Cardiac septum (tissue), 1 donor: ENCODE results near the gene GLCCI1. TPM values are rescaled to one million over a fixed set of nuclear protein-coding genes. Genes with fewer than 3 reads are reported as not detected.
"Not testable (repeated sequence)": the region's sequence is repeated elsewhere in the genome, so short reads cannot be mapped to it uniquely, and the experiment has no call there.

Experiments
- DNase-seq: peaks from one replicate; pipeline ENCODE4 v3.0.0-alpha.2; 2020; ENCODE audit warnings: low spot score
- intact Hi-C: fragments of 100-400 bp; cut with DNase I; formaldehyde crosslinking; loops from one replicate; pipeline ENCODE4 v1.14.0; 2022
- total RNA-seq: library from RNA; stranded (reverse); fragmentation: NEBNext Ultra II Directional; extraction: Animal tissue kit (Norgen Biotek cat#: 25700); gene quantifications from one replicate; pipeline ENCODE4 v1.2.1, GENCODE V29; 2021
- donor health status: DM: no; HTN: no; CAD: no.

The GLCCI1 gene
- total RNA-seq, 1 donor from 2014 or later = 5.1 TPM

DNA sequence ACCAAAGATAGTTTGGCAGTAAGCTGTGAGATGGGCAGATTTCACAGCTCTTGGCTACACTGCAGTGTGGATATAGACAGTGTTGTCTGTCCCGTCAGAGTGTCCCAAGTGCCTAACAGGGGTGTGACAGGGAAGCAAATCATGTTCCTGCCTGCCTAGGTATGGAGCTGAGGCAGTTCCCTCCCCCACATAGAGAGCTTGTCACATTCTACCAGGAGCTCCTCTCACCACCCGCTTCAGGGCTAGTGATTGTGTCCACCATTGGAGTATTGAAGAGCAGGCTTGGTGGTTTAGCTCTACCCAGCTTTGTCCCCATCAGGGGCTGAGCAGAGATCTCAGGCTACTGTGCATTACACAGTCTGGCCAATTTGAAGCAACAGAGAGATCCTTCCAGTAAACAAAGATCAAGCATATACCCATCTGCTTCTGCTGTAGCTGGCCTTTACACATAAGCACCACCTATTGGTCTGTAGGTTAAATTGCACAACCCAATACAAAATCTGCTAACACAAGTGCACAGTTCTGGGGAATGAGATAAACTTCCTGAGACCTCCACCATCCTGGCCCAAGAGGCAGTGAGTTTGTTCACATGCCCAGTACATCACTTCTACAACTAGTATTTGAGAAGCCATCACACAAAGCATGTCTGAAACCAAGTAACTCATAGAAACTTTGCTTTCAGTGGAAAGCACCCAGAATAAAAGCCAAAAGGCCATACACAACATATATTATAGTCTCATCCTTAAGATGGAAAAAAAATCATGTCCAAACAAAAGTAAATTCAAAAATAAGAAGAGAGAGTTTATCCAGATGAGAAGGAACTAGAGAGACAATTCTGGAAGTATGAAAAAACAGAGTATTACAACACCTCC lies 67.3 kb downstream of the GLCCI1 start:
- intact Hi-C loops = no loop called here
- no peak for DNase-seq

DNA sequence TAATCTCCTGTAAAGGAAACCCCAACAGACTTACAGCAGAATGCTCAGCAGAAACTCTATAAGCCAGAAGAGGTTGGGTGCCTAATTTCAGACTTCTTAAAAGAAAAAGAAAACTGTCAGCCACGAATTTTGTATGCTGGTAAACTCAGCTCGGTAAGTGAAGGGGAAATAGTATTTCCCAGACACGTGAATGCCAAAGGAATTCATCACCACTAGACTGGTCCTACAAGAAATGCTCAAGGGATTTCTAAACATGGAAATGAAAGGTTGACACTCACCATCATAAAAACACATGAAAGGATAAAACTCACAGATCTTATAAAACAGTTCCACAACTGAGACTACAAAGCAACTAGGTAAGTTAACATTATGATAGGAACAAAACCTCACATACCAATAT lies 68.6 kb downstream of the GLCCI1 start:
- DNase-seq = no peak
- intact Hi-C loops = no loop called here

DNA sequence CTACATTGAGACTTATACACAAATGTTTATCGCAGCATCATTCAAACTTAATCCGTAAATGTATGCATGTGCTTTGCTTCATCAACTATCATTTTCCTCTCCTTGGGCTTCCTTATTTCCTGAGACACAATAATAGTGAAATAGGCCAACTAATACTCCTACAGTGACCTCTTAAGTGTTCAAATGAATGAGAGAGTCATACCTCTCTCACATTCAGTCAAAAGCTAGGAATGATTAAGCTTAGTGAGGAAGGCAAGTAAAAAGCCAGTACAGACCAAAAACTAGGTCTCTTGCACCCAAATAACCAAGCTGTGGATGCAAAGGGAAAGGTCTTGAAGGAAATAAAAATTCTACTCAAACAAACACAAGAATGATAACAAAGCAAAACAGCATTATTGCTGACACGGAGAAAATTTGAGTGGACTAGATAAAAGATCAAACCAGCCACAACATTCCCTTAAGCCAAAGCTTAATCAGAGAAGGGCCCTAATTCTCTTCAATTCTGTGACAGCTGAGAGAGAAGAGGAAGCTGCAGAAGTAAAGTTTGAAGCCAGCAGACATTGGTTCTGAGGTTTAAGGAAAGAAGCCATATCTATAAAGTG lies 72.3 kb downstream of the GLCCI1 start:
- DNase-seq = no peak
- intact Hi-C loops = no loop called here

DNA sequence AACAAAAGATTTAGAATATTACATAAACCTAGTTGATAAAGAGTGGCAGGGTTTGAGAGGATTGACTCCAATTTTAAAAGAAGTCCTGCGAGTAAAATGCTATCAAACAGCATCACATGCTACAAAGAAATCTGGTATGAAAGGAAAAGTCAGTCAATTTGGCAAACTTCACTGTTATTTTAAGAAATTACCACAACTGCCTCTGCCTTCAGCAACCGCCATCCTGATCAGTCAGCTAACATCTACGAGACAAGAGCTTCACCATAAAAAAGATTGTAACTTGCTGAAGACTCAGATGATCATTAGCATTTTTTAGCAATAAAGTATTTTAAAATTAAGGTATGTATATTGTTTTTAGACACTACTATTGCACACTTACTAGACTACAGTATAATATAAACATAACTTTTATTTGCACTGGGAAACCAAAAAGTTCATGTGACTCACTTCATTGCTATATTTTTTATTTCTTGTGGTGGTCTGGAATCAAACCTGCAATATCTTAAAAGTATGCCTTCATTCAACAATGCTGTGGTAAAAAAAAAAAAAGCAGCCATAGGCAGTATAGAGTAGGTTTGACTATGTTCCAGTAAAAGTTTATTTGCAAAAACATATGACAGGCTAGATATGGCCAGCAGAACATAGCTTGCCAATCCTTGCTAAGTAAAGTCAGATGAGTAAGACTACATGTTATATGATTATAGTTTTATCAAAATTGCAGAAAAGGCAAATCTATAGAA lies 74.4 kb downstream of the GLCCI1 start:
- intact Hi-C loops = no loop called here
- no peak for DNase-seq

DNA sequence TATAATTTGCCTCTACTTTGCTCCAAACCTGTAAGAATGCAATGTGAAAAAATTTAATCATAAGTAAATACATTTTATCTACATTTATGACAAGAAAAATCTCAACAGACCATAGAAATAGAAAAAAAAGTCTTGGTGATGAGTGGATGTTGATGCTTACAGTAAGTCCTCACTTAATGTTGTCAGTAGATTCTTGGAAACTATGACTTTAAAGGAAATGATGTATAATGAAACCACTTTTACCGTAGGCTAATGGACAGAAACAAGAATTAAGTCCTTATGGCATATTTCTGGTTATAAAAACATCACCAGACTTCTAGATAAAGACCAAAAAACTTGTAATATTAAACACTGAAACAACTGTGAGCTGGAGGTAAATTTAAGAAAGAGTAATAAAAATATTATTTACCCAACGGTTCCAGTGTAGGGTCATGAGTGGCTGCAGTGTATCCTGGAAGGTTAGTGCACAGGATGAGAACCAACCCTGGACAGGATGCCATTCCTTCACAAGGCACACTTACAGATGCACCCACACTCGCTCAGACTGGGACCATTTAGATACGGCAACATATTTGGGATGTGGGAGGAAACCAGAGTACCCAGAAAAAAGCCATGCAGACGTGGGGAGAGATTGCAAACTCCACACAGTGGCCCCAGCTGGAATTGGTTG lies 76.3 kb downstream of the GLCCI1 start:
- intact Hi-C loops = no loop called here
- DNase-seq = no peak

DNA sequence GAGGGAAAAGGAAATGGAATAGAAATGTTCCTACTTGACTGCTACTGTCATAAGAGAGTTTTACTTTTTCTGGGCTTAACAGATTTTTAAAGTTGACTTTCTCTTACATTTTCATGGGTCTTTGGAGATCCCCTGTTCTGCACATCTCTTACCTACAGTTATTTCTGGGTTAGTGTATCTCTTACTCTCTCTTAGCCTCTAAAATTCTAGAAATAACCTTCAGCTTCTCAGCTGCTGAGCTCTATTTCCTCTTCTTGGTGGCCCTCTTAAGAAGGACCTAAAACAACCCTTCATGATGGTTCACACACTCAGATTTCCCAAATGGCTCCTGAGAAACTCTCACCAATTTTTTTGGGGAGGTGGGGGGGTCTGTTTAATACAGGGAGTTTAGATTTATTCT lies 79.5 kb downstream of the GLCCI1 start:
- DNase-seq, intact Hi-C loops: not testable (repeated sequence)

DNA sequence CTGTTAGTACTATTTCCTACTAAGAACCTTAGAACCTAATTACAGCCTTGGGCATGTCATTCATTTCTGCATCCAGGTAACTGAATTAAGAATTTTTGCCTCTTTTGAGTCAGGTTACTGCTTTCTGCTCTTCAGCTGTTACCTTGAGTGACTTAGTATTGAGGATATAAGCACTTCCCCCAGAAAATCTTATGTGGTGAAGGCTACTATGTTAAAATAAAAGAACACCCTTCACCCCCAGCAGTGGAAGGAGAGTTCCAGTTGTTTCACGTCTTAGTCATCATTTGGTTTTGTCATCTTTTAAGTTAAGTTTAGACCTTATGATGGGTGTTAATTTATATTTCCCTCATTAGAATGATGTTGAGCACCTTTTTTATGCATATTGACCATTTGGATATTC lies 82.8 kb downstream of the GLCCI1 start:
- intact Hi-C loops = no loop called here

DNA sequence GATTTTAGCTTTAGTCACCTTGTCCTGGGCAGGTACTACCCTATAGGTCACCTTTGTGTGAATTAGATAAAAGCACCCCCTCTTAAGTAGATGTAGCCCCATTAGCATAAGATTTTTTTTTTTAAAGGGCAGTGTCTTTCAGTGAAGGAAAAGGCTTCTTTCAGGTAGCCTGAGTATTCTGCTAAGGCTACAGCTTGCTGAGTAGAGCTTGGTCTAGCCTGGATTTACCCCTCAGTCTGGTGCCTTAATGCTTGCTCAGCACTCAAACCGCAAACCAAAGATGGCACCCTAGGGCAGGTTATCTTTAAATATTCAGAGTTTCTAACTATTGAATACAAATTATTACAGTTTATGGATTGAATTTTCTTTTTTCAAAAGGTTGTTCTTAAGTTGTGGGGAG lies 83.4 kb downstream of the GLCCI1 start:
- DNase-seq = no peak
- intact Hi-C loops = no loop called here

More for the DNA sequence above, 82.8 kb downstream of the GLCCI1 start:
- no peak for DNase-seq

DNA sequence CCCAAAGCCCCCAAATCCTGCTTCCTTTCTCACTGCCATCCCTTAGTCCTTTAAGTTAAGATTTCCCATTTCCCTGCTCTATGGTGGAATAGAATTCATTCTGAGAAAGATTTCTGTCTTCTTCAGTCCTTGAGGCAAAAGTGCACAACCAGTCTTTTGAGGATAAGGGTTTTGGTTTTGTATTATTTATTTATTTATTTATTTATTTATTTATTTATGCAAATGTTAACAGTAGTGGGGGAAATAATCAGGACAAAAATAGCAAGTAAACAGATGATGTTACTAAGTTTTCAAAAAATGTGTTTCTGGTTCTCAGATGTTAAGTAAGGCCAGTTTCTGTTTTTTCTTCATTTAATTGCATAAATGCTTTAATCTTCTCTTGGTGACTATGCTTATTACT lies 84.2 kb downstream of the GLCCI1 start:
- intact Hi-C loops = no loop called here
- DNase-seq = no peak

DNA sequence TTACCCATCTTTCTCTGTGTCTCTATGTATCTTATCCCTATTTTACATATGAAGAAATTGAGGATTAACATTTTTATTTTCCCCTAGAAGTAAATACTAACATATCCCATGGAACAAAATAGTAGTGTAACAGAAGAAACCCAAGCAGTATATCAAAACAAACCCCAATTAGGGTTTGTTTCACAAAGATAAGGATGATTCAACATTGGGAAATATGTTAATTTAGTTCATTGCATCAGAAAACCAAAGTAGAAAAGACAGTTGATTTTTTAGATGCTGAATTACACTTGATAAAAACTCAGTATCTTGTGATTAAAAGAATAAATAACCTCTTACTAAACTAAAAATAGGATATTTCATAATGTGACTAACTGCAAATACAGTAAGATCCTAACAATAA lies 87.8 kb downstream of the GLCCI1 start:
- intact Hi-C loops = no loop called here

DNA sequence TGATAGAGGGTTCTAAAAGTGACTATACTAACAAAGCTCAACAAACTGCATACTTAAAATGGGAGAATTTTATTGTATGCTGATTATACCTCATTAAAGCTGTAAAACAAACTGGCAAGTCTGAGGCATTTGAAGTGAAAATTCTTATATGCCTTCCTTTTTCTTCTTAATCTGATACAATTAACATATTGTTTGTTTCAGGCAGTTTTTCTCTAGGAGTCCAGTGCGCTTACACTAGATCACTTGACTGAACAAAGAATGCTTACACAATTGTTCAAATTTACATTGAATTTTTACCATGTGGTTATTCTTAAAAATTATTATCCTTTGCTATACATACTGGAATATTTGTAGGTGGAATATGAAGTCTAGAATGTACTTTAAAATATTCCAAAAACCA lies 89.0 kb downstream of the GLCCI1 start:
- DNase-seq = no peak
- intact Hi-C loops = no loop called here

More for the DNA sequence above, 87.8 kb downstream of the GLCCI1 start:
- DNase-seq = no peak

DNA sequence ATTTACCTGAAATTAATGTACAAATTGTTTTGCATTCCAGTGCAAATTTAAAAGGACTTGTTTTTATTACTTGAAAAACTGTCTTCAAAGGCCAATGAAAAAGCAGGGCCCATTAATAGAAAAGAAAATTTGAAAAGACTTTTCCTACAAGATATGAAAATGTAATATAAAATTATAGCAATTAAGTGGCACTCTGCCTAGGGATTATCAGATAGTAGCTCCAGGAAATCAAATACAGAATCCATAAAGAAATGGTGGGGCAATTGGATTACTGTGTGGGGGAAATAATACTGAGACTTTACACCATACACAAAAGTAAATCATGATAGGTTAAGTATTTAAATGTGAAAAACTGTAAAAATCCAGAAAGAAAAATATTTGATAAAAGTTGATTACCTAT lies 89.7 kb downstream of the GLCCI1 start:
- DNase-seq = no peak
- intact Hi-C loops = no loop called here

DNA sequence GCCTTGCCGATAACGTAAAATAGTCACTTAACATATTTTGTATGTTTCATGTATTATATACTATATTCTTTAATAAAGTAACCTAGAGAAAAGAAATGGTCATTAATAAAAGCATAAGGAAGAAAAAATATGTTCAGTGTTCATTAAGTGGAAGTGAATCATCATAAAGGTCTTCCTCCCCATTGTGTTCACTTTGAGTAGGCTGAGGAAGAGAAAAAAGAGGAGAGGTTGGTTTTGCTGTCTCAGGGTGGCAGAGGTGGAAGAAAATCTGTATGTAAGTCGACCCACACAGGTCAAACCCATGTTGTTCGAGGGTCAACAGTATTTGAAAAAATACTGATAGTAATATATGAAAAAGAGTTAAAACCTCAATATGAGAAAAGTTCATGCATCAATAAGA lies 90.3 kb downstream of the GLCCI1 start:
- intact Hi-C loops = no loop called here
- DNase-seq = no peak

DNA sequence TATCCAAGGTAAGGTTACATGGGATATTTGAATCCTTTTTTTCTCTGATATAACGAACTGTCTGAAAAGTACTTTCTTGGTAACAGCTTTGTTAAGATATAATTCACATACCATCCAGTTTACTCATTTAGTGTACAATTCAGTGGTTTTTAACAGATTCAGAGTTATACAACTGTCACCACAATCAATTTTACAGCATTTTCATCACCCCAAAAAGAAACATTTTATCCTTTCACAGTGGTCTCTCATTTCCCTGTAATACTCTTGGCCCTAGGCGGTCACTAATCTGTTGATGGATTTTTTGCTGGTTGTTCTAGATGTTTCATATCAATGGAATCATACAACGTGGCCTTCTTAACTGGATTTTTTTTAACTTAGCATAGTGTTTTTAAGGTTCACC lies 91.6 kb downstream of the GLCCI1 start:
- no peak for DNase-seq
- intact Hi-C loops = no loop called here

DNA sequence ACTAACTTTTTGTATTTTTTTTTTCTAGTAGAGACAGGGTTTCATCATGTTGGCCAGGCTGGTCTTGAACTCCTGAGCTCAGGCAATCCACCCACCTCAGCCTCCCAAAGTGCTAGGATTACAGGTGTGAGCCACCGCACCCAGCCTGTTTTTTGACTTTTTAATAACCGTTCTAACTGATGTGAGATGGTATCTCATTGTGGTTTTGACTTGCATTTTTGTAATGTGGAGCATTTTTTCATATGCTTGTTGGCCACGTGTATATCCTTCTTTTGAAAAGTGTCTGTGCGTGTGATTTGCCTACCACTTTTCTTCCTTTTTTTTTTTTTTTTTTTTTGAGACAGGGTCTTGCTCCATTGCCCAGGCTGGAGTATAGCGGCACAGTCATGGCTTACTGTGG lies 94.7 kb downstream of the GLCCI1 start:
- intact Hi-C loops, DNase-seq: not testable (repeated sequence)

DNA sequence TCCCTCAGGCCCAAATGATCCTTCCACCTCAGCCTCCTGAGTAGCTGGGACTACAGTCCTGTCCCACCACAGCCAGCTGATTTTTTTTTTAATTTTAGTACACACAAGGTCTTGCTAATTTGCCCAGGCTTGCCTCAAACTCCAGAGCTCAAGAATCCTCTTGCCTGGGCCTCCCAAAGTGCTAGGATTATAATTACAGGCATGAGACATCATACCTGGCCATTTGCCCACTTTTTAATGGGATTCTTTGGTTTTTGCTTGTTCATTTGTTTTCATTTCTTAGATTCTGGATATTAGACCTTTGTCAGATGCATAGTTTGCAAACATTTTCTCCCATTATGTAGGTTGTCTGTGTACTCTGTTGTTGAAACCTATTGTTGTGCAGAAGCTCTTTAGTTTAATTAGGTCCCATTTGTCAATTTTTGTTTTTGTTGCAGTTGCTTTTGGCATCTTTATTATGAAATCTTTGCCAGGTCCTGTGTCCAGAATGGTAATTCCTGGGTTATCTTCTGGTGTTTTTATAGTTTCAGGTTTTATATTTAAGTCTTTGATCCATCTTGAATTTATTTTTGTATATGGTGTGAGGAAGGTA lies 95.2 kb downstream of the GLCCI1 start:
- no peak for DNase-seq
- intact Hi-C loops = no loop called here

DNA sequence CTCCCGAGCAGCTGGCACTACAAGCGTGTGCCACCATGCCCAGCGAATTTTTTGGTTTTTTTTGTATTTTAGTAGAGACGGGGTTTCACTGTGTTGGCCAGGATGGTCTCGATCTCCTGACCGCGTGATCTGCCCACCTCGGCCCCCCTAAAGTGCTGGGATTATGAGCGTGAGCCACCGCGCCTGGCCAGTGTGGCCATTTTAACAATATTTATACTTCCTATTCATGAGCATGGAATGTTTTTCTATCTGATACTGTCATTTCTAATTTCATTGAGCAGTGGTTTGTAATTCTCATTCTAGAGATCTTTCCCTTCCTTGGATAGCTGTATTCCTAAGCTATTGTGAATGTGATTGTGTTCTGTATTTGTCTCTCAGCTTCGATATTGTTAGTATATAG lies 96.2 kb downstream of the GLCCI1 start:
- DNase-seq = no peak
- intact Hi-C loops = no loop called here

DNA sequence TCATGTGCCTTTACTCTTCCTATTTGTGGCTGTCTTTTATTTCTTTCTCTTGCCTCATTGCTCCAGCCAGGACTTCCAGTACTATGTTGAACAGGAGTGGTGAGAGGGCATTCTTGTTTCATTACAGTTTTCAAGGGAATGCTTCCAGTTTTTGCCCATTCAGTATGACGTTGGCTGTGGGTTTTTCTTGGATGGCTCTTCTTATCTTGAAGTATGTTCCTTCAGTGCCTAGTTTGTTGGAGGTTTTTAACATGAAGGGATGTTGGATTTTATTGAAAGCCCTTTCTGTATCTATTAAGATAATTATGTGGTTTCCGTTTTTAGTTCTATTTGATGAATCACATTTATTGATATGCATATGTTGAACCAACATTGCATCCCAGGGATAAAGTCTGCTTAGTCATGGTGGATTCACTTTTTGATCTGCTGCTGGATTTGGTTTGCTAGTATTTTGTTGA lies 96.8 kb downstream of the GLCCI1 start:
- intact Hi-C loops = no loop called here
- no peak for DNase-seq

DNA sequence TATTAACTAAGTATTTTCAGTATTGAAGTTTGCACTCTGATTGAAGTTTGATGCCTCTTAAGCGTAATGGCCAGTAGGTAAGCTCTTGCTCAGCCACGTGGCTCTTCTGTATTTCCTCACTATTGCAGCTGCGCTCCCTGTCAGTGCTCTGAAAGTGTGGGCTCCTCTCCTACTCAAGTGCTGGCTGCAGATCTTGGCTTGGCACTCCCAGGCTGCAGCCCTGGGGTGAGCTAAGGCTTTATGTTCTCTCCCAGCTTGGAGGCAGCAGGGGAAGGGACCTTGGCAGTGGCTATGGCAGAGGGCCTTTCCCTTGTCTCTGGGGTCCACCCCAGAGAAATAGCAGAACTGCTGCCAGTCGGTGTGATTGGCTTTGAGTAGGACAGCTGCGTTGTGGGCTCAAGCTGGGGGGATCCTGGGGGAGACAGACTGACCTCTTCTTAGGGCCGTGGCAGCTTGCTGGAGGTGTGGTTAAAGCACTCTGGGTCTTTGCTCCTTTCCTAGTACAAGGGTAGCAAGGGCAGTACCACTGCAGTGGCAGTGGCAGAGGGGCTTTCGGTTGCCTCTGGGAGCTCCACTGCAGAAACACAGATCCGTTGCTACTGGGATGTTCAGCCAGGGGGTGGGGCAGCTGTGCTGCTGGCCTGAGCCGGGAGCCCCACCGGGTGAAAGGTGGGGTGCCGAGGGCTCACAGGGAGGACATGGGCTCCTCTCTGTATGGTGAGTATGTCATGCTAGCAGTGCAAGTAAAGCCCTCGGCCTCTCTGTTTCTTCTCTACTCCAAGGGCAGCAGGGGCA lies 100.5 kb downstream of the GLCCI1 start:
- intact Hi-C loops = no loop called here
- DNase-seq = no peak
